Measurements from ENCODE around the gene ACTR2. TPM values are rescaled to one million over a fixed set of nuclear protein-coding genes. Genes with fewer than 3 reads are reported as not detected.
A peak's percentile ranks its signal among the peaks of the same experiment; 100 is the strongest.

Gene ACTR2
- total RNA-seq, 1 donor from 2014 or later: 223 TPM

- no peak for TF ChIP-seq CTCF (IDR thresholded peaks at IDR 0.05; ENCODE audit: partially characterized antibody, unreplicated experiment)
- H3K27me3 Mint-ChIP-seq (ENCODE audit: unreplicated experiment): peaks cover 6% of the 10 kb centered on the region
- no peak overlapping the region for H3K4me3 Mint-ChIP-seq (ENCODE audit: unreplicated experiment)
- H3K36me3 Mint-ChIP-seq (ENCODE audit: unreplicated experiment): peaks cover 13% of the 10 kb centered on the region
- H3K4me1 Mint-ChIP-seq (ENCODE audit: low read depth, unreplicated experiment): peaks cover 7% of the 10 kb centered on the region
- H3K9me3 Mint-ChIP-seq (ENCODE audit: unreplicated experiment): peaks cover 7% of the 10 kb centered on the region
- H3K27ac Mint-ChIP-seq (ENCODE audit: unreplicated experiment): no peak overlapping the region
- DNase-seq: no peak
These were observed 90.2 kb downstream of the ACTR2 start for GRCh38 chr2:65317841-65318240.

- no peak for TF ChIP-seq CTCF (IDR thresholded peaks at IDR 0.05; ENCODE audit: partially characterized antibody, unreplicated experiment)
- H3K4me1 Mint-ChIP-seq (ENCODE audit: low read depth, unreplicated experiment): peaks cover 7% of the 10 kb centered on the region
- no peak overlapping the region for H3K4me3 Mint-ChIP-seq (ENCODE audit: unreplicated experiment)
- peaks cover 8% of the 10 kb centered on the region for H3K36me3 Mint-ChIP-seq (ENCODE audit: unreplicated experiment)
- peaks cover 3% of the 10 kb centered on the region for H3K27me3 Mint-ChIP-seq (ENCODE audit: unreplicated experiment)
- DNase-seq: no peak
- no peak overlapping the region for H3K27ac Mint-ChIP-seq (ENCODE audit: unreplicated experiment)
- peaks cover 8% of the 10 kb centered on the region for H3K9me3 Mint-ChIP-seq (ENCODE audit: unreplicated experiment)
These were observed 91.5 kb downstream of the ACTR2 start for GRCh38 chr2:65319072-65319673.

GRCh38 chr2:65319674-65320041 is 92.0 kb downstream of the ACTR2 start:
- Mint-ChIP-seq H3K9me3 (ENCODE audit: unreplicated experiment) (peaks cover 8% of the 10 kb centered on the region), H3K4me3 (ENCODE audit: unreplicated experiment) (no peak overlapping the region), H3K27me3 (ENCODE audit: unreplicated experiment) (peaks cover 1% of the 10 kb centered on the region), H3K36me3 (ENCODE audit: unreplicated experiment) (peaks cover 4% of the 10 kb centered on the region), H3K4me1 (ENCODE audit: low read depth, unreplicated experiment) (peaks cover 7% of the 10 kb centered on the region), H3K27ac (ENCODE audit: unreplicated experiment) (no peak overlapping the region)
- TF ChIP-seq CTCF (IDR thresholded peaks at IDR 0.05; ENCODE audit: partially characterized antibody, unreplicated experiment): no peak
- DNase-seq: no peak

DNA sequence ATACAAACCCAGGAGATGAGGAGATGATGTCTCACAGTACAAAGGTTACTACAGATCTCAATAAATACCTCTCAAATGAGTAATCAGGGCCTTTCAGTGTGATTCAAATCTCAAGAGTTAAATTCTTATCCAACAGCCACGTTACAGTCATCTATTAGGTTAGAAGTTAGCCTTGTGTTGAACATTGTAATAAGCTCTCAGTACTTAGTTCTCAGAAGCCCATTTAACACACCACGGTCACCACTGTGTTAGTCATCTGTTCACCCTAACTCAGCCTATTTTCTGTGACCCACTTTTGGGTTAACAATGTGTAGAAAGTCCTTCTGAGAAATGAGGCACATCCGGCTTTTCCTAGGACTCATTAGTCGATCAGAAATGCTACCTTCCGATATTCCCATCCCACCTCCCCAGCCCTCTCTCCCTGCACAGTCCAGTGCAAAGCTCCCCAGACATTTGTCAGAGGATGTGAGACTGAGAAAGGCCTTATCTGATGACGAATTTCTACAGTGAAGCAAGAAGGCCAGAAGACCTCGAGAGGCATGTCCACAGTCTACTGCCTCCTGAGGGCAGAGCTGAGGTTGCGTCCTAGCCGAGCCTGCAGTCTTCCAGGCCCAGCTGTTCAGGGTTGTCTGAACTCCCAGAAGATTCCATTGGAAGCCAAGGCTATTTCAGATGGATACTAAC is 92.6 kb downstream of the ACTR2 start:
- Mint-ChIP-seq H3K27me3 (ENCODE audit: unreplicated experiment) (peaks cover 1% of the 10 kb centered on the region), H3K4me1 (ENCODE audit: low read depth, unreplicated experiment) (peaks cover 7% of the 10 kb centered on the region), H3K9me3 (ENCODE audit: unreplicated experiment) (peaks cover 8% of the 10 kb centered on the region), H3K36me3 (ENCODE audit: unreplicated experiment) (peaks cover 3% of the 10 kb centered on the region), H3K27ac (ENCODE audit: unreplicated experiment) (peak overlapping the region; percentile 52), H3K4me3 (ENCODE audit: unreplicated experiment) (no peak overlapping the region)
- TF ChIP-seq CTCF (IDR thresholded peaks at IDR 0.05; ENCODE audit: partially characterized antibody, unreplicated experiment): no peak
- DNase-seq: no peak

Other genes with a start within 250 kb of the ACTR2 start
- 27.9 TPM for gene SLC1A4, start 238.4 kb upstream of the ACTR2 start, total RNA-seq (ENCODE audit: unreplicated experiment)
- gene CEP68, start 171.4 kb upstream of the ACTR2 start, total RNA-seq (ENCODE audit: unreplicated experiment): 38.3 TPM
- 161 TPM for gene RAB1A, start 97.7 kb upstream of the ACTR2 start, total RNA-seq (ENCODE audit: unreplicated experiment)
- 54.5 TPM for gene SPRED2, start 204.8 kb downstream of the ACTR2 start, total RNA-seq (ENCODE audit: unreplicated experiment)

All from glutamatergic neuron (in vitro differentiated cells).